HepG2 (cell line): ENCODE measurements around the gene SPPL3. TPM values are rescaled to one million over a fixed set of nuclear protein-coding genes. Genes with fewer than 3 reads are reported as not detected.

Experiments
- ATAC-seq: fragments of 200-7000 bp; cut with Tn5 transposase; 3 replicates; pipeline ENCODE4 v1.9.1; 2020; ENCODE audit warnings: mild to moderate bottlenecking, moderate library complexity
- BruUV-seq: library from RNA; stranded (reverse); fragments of 400-500 nt; replicated peaks from 2 replicates; lab custom pipeline; 2021; lab: Mats Ljungman, UMichigan
- CTCF ChIA-PET: fragments of 300-600 bp; formaldehyde crosslinking; extraction: SDS; loops from one replicate; lab custom pipeline; 2021; ENCODE audit warnings: low total read pairs, inconsistent platforms, low intra/inter-chr PET ratio; lab: Yijun Ruan, JAX
- POLR2A ChIA-PET: fragments of 350-600 bp; sonication (Branson Sonifier 250); formaldehyde crosslinking; loops from one replicate; lab custom pipeline; 2020; ENCODE audit warnings: antibody characterized with exemption, inconsistent platforms; lab: Yijun Ruan, JAX
- DNase-seq: peaks from one replicate; pipeline ENCODE4 v3.0.0-alpha.2; 2015; ENCODE audit warnings: low spot score
- FAIRE-seq: peaks from 3 replicates; lab custom pipeline; 2011; peaks lifted over from hg19 to GRCh38; lab: Jason Lieb, UNC
- H2AFZ ChIP-seq: one replicate; pipeline ENCODE4 v1.6.1; 2011; ENCODE audit warnings: low read length, inconsistent platforms
- H3K27ac ChIP-seq: fragments of 300-600 bp; 3 replicates; pipeline ENCODE4 v1.8.0; 2011; ENCODE audit warnings: mixed run types, mild to moderate bottlenecking, mixed read lengths, low read length, inconsistent platforms; ENCODE audit not compliant: insufficient read depth; ENCODE audit errors: extremely low read length
- H3K27me3 ChIP-seq, 2 experiments: fragments of 200-600 bp in 1 of 2; 2 replicates in 1 of 2; 3 replicates in 1 of 2; pipeline versions ENCODE4 v1.6.0 to v1.8.0; 2011; ENCODE audit warnings: low read length in 2 of 2, mild to moderate bottlenecking in 2 of 2, moderate library complexity in 2 of 2, inconsistent platforms in 1 of 2; ENCODE audit not compliant: insufficient read depth in 2 of 2, control insufficient read depth in 1 of 2
- H3K36me3 ChIP-seq, 2 experiments: fragments of 200-600 bp in 1 of 2; replicated peaks in 1 of 2; 2 replicates in 1 of 2; 3 replicates in 1 of 2; pipeline versions ENCODE4 v1.5.1 to v1.8.0; 2011; ENCODE audit warnings: low read length in 2 of 2, inconsistent platforms in 1 of 2; ENCODE audit not compliant: insufficient read depth in 2 of 2, control insufficient read depth in 1 of 2
- H3K4me1 ChIP-seq: 2 replicates; pipeline ENCODE4 v1.5.1; 2012; ENCODE audit warnings: low read length, inconsistent platforms; ENCODE audit not compliant: insufficient read depth
- H3K4me2 ChIP-seq: 2 replicates; pipeline ENCODE4 v1.6.0; 2011; ENCODE audit warnings: low read depth, low read length, inconsistent platforms
- H3K4me3 ChIP-seq, 3 experiments: fragments of 200-600 bp in 1 of 3; sonication (generic), shearing (Covaris generic) in 1 of 3; replicated peaks in 1 of 3; 2 replicates each; pipeline ENCODE4 v1.5.1; 2011 to 2016; ENCODE audit warnings: low read length in 3 of 3, inconsistent platforms in 2 of 3, low read depth in 2 of 3, mild to moderate bottlenecking in 2 of 3, control low read depth in 1 of 3, mixed read lengths in 1 of 3; ENCODE audit not compliant: insufficient read depth in 1 of 3
- H3K79me2 ChIP-seq: one replicate; pipeline ENCODE4 v1.6.1; 2011; ENCODE audit warnings: low read length, inconsistent platforms; ENCODE audit not compliant: insufficient read depth
- H3K9ac ChIP-seq: 2 replicates; pipeline ENCODE4 v1.6.0; 2011; ENCODE audit warnings: mild to moderate bottlenecking, low read depth, low read length, inconsistent platforms; ENCODE audit not compliant: insufficient read depth
- H3K9me3 ChIP-seq: 2 replicates; pipeline ENCODE4 v1.5.1; 2012; ENCODE audit warnings: mild to moderate bottlenecking, low read length
- H4K20me1 ChIP-seq: 2 replicates; pipeline ENCODE4 v1.6.0; 2011; ENCODE audit warnings: inconsistent platforms, mild to moderate bottlenecking, low read length, moderate library complexity; ENCODE audit not compliant: insufficient read depth
- BRF2 ChIP-seq: sonication (generic); formaldehyde crosslinking; IDR thresholded peaks from 2 replicates; pipeline ENCODE4 v1.8.1; 2022; ENCODE audit warnings: mild to moderate bottlenecking, missing genetic modification reagents
- KDM5B ChIP-seq: sonication (generic); formaldehyde crosslinking; IDR thresholded peaks from 2 replicates; pipeline ENCODE4 v1.4.0; 2020; ENCODE audit warnings: missing genetic modification reagents, mild to moderate bottlenecking, borderline replicate concordance
- KLF15 ChIP-seq: sonication (generic); formaldehyde crosslinking; IDR thresholded peaks from 2 replicates; pipeline ENCODE4 v1.8.1; 2023; ENCODE audit warnings: borderline replicate concordance, mild to moderate bottlenecking, inconsistent platforms, missing genetic modification reagents, mixed read lengths
- MAFG ChIP-seq: sonication (generic); formaldehyde crosslinking; IDR thresholded peaks from 2 replicates; pipeline ENCODE4 v1.5.1; 2020; ENCODE audit warnings: mild to moderate bottlenecking, missing genetic modification reagents
- NR1H2 ChIP-seq: sonication (generic); formaldehyde crosslinking; IDR thresholded peaks from 2 replicates; pipeline ENCODE4 v1.8.1; 2022; ENCODE audit warnings: low read depth, missing genetic modification reagents, borderline replicate concordance
- RBM22 ChIP-seq: fragments of 200-400 bp; formaldehyde crosslinking; optimal IDR thresholded peaks from 2 replicates; pipeline ENCODE3; 2017; ENCODE audit warnings: mild to moderate bottlenecking, low read length, moderate library complexity
- RERE ChIP-seq: IDR thresholded peaks from 2 replicates; pipeline ENCODE4 v1.6.1; 2016; ENCODE audit warnings: low read depth, missing genetic modification reagents, missing compliant biosample characterization
- RNF2 ChIP-seq: fragments of 450-650 bp; conservative IDR thresholded peaks from 2 replicates; pipeline ENCODE4 v1.6.1; 2016; ENCODE audit warnings: low read depth
- SRSF4 ChIP-seq: fragments of 200-400 bp; formaldehyde crosslinking; IDR thresholded peaks from one replicate; pipeline ENCODE4 v1.6.1; 2018; ENCODE audit warnings: mild to moderate bottlenecking, low read depth, low read length, moderate library complexity; ENCODE audit not compliant: poor library complexity, severe bottlenecking
- XBP1 ChIP-seq: sonication (generic); formaldehyde crosslinking; IDR thresholded peaks from 2 replicates; pipeline ENCODE4 v1.5.0; 2020; ENCODE audit warnings: missing genetic modification reagents
- ZKSCAN5 ChIP-seq: sonication (generic); formaldehyde crosslinking; IDR thresholded peaks from 2 replicates; pipeline ENCODE4 v1.5.1; 2020; ENCODE audit warnings: mild to moderate bottlenecking, missing genetic modification reagents
- ZNF160 ChIP-seq: sonication (generic); formaldehyde crosslinking; IDR thresholded peaks from 2 replicates; pipeline ENCODE4 v1.8.0; 2022; ENCODE audit warnings: mild to moderate bottlenecking, inconsistent platforms, missing genetic modification reagents
- ZNF335 ChIP-seq: sonication (generic); formaldehyde crosslinking; IDR thresholded peaks from 2 replicates; pipeline ENCODE4 v1.4.0; 2020; ENCODE audit warnings: missing genetic modification reagents
- ZNF33A ChIP-seq: sonication (generic); formaldehyde crosslinking; IDR thresholded peaks from 2 replicates; pipeline ENCODE4 v1.5.1; 2020; ENCODE audit warnings: missing genetic modification reagents, mild to moderate bottlenecking, moderate library complexity, borderline replicate concordance
- ZNF430 ChIP-seq: sonication (generic); formaldehyde crosslinking; IDR thresholded peaks from 2 replicates; pipeline ENCODE4 v1.9.0; 2021; ENCODE audit warnings: mild to moderate bottlenecking, missing genetic modification reagents
- ZNF891 ChIP-seq: sonication (generic); formaldehyde crosslinking; IDR thresholded peaks from 2 replicates; pipeline ENCODE4 v1.5.0; 2020; ENCODE audit warnings: mild to moderate bottlenecking, missing genetic modification reagents
- WGBS: methylation state at CpG from one replicate; pipeline ENCODE4 v1.1.6; 2017; ENCODE audit warnings: low lambda C conversion rate; 5-methylcytosine and 5-hydroxymethylcytosine counted together
- in situ Hi-C: cut with HindIII; loops from 2 replicates; pipeline ENCODE4 v1.10.0; 2017; ENCODE audit warnings: low pct_unique_long_range_greater_than_20kb; ENCODE audit not compliant: extremely low pct_ligation_motif_present
- intact Hi-C: fragments of 100-400 bp; cut with micrococcal nuclease; formaldehyde crosslinking; loops from one replicate; pipeline ENCODE4 v1.10.0; 2022; ENCODE audit not compliant: unreplicated experiment
- polyA plus RNA-seq, 8 experiments: library from polyadenylated mRNA; depleted of rRNA in 3 of 8; stranded (reverse) in 7 of 8; unstranded in 1 of 8; fragments of >200 nt; fragmentation: Illumina TruSeq in 4 of 8; extraction: Trizol in 4 of 8; gene quantifications; 2 replicates each; pipeline versions ENCODE4 v1.2.1 to v1.2.3, GENCODE V29; 2011 to 2016; ENCODE audit warnings: low read depth in 4 of 8, missing spikeins in 1 of 8, mixed read lengths in 1 of 8; ENCODE audit not compliant: insufficient read depth in 1 of 8
- total RNA-seq, 5 experiments: library from RNA; depleted of rRNA; stranded (reverse); fragments of >200 nt; fragmentation: Illumina TruSeq; extraction: Trizol; gene quantifications; 2 replicates each; pipeline ENCODE4 v1.2.3, GENCODE V29; 2016; ENCODE audit warnings: low read depth in 1 of 5
- TF ChIP-seq, protein P1 (sequence below): sonication (generic); formaldehyde crosslinking; IDR thresholded peaks from 2 replicates; pipeline ENCODE4 v1.4.0; 2020; ENCODE audit warnings: missing genetic modification reagents

Gene SPPL3
- total and polyA plus RNA-seq, 2 of the 13 experiments (the other 11 are each of a cell fraction or from before 2014, with no cell fraction given) = 8.9 to 9.1 TPM

GRCh38 chr12:120757226-120757742 is 146.9 kb downstream of the SPPL3 start:
- intact Hi-C loops (no loop called here), in situ Hi-C loops (no loop called here)
- Histone ChIP-seq H2AFZ (no peak overlapping the region), H3K79me2 (no peaks in the 10 kb centered on the region), H4K20me1 (no peaks in the 10 kb centered on the region), H3K4me1 (no peaks in the 10 kb centered on the region), H3K27ac (no peak overlapping the region), H3K4me3 (no peak overlapping the region), H3K9ac (no peak overlapping the region), H3K9me3 (peaks cover 7% of the 10 kb centered on the region; the same call in 1 of the 2 replicates), H3K27me3 (no peaks in the 10 kb centered on the region), H3K4me2 (no peak overlapping the region), H3K36me3 (peaks cover 1 to 12% of the 10 kb centered on the region in 2 experiments; a peak in 3 of 5 replicates)
- BruUV-seq = no TSS peak
- CTCF ChIA-PET = no interaction called here
- POLR2A ChIA-PET = no interaction called here
- DNase-seq (no peak), ATAC-seq (no peak), FAIRE-seq (no peak)
- 65% methylated on average over 4 of the region's 4 CpGs for WGBS
- TF ChIP-seq RBM22 (no peak), BRF2 (CRISPR knock-in tag) (no peak), ZNF891 (CRISPR knock-in tag) (no peak), ZKSCAN5 (CRISPR knock-in tag) (no peak), KLF15 (CRISPR knock-in tag) (no peak), KDM5B (CRISPR knock-in tag) (no peak), ZNF335 (CRISPR knock-in tag) (no peak), RNF2 (no peak), ZNF33A (CRISPR knock-in tag) (no peak), ZNF430 (CRISPR knock-in tag) (no peak), ZNF160 (CRISPR knock-in tag) (no peak), MAFG (no peak), NR1H2 (CRISPR knock-in tag) (no peak), SRSF4 (no peak), RERE (no peak), XBP1 (CRISPR knock-in tag) (no peak)
- TF ChIP-seq, protein P1, sequence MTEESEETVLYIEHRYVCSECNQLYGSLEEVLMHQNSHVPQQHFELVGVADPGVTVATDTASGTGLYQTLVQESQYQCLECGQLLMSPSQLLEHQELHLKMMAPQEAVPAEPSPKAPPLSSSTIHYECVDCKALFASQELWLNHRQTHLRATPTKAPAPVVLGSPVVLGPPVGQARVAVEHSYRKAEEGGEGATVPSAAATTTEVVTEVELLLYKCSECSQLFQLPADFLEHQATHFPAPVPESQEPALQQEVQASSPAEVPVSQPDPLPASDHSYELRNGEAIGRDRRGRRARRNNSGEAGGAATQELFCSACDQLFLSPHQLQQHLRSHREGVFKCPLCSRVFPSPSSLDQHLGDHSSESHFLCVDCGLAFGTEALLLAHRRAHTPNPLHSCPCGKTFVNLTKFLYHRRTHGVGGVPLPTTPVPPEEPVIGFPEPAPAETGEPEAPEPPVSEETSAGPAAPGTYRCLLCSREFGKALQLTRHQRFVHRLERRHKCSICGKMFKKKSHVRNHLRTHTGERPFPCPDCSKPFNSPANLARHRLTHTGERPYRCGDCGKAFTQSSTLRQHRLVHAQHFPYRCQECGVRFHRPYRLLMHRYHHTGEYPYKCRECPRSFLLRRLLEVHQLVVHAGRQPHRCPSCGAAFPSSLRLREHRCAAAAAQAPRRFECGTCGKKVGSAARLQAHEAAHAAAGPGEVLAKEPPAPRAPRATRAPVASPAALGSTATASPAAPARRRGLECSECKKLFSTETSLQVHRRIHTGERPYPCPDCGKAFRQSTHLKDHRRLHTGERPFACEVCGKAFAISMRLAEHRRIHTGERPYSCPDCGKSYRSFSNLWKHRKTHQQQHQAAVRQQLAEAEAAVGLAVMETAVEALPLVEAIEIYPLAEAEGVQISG (CRISPR knock-in tag) = no peak
